Retinal pigment epithelial cell (primary cell): ENCODE results near the gene BNIP3.

Source experiments
- DNase-seq: peaks from one replicate; pipeline ENCODE4 v3.0.0-alpha.2; 2010; ENCODE audit warnings: low read depth
- H3K4me3 ChIP-seq: 2 replicates; pipeline ENCODE4 v1.5.1; 2011; ENCODE audit warnings: mild to moderate bottlenecking, low read length, control low read depth, moderate library complexity
- TF ChIP-seq, protein P1 (sequence below): conservative IDR thresholded peaks from 2 replicates; pipeline ENCODE4 v1.5.1; 2011; ENCODE audit warnings: low read depth, low read length, control low read depth, inconsistent platforms

BNIP3 gene

DNA sequence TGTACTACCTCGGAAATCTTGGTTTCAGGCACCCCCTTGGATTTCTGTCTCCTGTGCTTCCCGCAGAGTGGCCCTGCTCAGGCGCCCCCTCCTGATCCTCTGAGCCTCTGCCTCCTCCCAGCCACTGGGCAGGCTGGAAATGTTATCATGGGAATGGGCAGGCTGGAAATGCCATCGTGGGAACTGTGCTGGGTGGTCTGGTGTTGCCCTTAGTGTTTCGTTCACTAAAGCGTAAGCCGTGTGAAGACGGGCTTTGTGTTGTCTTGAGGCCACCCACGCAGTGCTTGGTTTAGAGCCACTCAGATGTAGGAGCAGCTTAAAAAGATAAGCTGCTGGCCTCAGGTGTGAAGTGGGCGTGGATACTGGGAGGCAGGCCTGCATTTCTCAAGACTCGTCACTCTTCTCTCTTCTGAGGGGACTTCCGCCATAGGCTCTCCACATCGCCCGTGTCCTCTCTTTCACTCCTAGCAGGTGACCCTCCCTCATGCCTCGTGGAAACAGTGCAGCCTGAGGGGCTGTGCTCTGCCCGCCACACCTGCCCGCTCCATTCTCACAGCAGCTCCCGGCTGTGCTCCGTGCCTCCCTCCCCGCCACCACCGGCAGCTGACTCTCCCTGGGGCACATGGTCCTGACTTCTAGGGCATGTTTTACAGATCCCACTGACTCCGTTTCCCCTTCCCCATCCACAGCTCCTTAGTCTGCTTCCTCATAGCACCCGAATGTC lies 52.4 kb downstream of the BNIP3 start:
- TF ChIP-seq, protein P1, sequence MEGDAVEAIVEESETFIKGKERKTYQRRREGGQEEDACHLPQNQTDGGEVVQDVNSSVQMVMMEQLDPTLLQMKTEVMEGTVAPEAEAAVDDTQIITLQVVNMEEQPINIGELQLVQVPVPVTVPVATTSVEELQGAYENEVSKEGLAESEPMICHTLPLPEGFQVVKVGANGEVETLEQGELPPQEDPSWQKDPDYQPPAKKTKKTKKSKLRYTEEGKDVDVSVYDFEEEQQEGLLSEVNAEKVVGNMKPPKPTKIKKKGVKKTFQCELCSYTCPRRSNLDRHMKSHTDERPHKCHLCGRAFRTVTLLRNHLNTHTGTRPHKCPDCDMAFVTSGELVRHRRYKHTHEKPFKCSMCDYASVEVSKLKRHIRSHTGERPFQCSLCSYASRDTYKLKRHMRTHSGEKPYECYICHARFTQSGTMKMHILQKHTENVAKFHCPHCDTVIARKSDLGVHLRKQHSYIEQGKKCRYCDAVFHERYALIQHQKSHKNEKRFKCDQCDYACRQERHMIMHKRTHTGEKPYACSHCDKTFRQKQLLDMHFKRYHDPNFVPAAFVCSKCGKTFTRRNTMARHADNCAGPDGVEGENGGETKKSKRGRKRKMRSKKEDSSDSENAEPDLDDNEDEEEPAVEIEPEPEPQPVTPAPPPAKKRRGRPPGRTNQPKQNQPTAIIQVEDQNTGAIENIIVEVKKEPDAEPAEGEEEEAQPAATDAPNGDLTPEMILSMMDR, result no peak
- DNase-seq, result no peak
- H3K4me3 ChIP-seq, result no peak overlapping the region

DNA sequence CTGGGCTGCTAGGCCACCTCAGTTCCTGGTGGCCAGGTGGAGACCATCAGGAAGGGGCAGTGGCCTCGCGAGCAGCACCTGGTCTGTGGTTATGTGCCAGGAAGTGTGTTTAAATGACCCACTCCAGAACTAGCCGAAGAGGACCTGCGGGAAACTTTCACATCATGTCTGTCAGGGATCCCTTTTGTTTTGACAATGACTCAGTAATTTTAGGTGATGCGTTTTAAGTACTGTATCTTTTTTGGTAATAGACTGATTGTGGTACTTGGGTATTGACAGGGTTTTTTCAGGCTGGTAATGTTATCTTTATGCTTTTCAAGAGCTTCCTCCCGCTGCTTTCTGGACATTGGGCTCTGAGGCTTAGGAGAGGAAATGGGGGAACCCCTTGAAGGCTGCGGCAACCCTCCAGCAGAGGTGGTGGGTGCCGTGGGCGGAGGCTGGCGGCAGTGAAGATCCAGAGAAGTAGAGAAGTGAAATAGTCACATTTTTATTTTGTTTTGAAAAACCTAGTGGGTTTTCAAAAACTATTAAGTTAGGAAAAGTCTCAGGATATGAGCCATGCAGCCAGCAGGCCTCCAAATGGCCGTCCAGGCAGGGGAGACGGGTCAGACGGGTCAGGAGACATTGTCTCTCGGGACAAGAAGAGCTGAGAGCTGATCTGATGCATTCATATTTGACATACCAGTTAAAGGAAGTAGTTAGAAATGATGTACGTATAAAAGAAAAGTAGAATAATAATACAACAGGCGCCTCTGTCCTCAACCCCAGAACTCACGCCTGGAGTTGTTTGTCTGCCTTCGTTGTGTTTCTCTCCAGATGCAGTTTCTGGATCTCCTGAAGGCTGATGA lies 53.3 kb downstream of the BNIP3 start:
- TF ChIP-seq, protein P1, result no peak
- H3K4me3 ChIP-seq, result no peak overlapping the region
- no peak for DNase-seq

DNA sequence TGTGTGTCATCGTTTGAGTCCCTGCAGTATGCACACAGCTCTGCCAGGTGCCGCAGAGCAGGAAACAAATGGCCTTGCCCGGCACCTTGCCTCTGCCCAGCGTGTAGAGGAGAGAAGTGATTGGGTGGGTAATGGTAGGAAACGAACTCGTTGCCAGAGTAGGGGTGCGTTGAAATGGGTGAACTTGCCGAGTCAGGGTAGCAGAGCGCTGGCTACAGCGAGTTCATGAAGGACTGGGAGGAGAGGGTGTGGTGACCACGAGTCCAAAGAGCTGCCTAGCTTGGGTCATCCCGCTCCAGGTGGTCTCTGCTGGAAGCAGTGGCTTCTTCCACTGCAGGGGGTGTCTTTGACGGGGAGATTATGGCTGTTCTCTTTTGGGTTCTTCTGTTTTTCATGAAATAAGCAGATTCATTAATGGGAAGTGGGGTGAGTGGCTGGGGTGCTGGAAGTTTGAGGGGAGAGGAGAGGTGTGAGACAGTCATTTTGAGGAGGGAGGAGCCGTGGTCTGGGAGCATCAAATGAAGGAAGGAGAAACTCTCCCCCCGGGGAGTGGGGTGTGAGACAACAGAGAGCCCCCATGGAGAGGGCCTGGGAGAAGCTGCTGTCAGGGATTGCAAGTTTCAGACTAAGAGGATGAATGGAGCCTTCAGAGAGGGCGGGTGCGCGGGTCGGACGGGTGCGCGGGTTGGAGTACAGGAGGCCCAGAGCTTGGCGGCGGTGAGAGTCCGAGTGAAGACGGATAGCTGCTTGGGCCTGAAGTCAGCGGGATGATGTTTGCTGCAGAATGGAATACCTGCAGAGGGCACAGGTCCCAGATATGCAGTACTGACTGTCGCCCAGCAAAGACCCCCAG lies 54.8 kb downstream of the BNIP3 start:
- no peak overlapping the region for H3K4me3 ChIP-seq
- DNase-seq, result no peak
- TF ChIP-seq, protein P1, result no peak

DNA sequence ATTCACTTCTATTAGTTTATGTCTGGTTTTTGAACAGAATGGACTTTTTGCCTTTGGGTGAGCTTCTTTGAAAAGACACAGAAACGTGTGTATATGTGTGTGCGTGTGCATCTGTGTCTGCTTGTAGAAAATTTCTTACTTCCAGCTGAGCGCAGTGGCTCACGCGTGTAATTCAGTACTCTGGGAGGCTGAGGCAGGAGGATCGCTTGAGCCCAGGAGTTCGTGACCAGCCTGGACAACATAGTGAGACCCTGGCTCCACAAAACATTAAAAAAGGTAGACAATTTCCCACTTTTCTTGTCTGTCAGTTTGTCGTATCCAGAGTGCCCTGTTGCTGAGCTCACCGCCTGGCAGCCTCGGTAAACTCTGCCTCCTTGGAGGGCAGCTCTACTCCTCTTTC lies 55.5 kb downstream of the BNIP3 start:
- H3K4me3 ChIP-seq, result no peak overlapping the region
- TF ChIP-seq, protein P1, result no peak
- DNase-seq, result no peak

DNA sequence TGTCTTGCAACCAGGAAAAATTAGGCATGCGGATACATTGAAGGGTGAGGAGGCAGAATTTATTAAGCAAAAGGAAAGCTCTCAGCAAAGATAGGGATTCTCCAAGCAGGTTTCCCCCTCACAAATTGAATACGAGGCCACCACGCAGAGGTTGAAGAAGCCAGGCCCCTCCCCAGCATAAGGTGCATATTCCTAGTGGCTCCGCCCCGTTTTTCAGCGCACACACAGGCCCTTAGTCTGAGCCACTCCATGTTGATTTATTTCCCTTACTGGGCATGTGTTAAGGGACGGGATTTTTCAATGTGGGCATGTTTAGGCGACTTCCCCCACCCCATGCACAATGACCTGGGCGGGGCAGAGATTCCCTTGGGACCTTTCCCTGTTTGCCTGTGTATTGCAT lies 56.0 kb downstream of the BNIP3 start:
- TF ChIP-seq, protein P1, result no peak
- no peak overlapping the region for H3K4me3 ChIP-seq
- DNase-seq, result no peak

DNA sequence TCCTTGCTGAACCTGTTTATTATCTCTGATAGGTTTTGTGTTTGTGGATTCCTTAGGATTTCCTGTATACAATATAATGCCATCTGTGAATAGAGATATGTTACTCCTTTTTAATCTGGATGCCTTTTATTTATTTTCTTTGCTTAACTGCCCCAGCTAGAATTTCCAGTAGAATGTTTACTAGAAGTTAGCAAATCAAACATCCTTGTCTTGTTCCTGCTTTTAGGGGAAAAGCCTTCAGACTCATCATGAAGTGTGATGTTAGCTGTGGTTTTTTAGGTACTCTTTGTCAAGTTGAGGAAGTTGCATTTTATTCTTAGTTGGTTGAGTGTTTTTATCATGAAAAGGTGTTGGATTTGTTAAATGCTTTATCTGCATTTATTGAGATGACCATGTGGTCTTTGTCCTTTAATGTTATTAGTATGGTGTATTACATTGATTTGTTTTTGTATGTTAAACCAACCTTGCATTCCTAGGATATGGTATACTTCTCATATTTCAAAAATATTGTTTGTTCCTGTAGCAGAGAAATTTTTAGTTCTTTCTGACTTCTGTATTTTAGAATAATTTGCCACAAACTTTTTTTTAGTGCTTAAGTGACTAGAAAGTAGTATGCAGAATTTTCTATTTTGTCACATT lies 56.6 kb downstream of the BNIP3 start:
- no peak overlapping the region for H3K4me3 ChIP-seq
- DNase-seq, result no peak
- TF ChIP-seq, protein P1, result no peak
